ENCODE measurements around the gene TMUB1. TPM values are rescaled to one million over a fixed set of nuclear protein-coding genes. Genes with fewer than 3 reads are reported as not detected.

TMUB1 gene
- total RNA-seq = 10 to 100 TPM; 39.5 to 61.2 (median 42.2) TPM
- polyA plus RNA-seq = 10 to 100 TPM; 36.0 to 53.6 TPM
- total RNA-seq = 39.3 reads per million, percentile 66 among the genes with 10 or more reads in this experiment

GRCh38 chr7:151083071-151083823, at the start of gene TMUB1:
TMUB1 (minus strand) TSS chr7:151083493; CDS start chr7:151082563, 930 bp downstream.
- peaks cover 21 to 55% (median 42%) of the 10 kb centered on the region in 7 donors for H3K4me1 Mint-ChIP-seq
- peak within 1 kb of the TSS; percentile 81 to 97 (median 90) for H3K4me3 Mint-ChIP-seq
- Histone ChIP-seq H3K27me3 (ENCODE audit: control insufficient read depth in 2 of 2, insufficient read depth in 2 of 2, low read length in 2 of 2) (no peaks in the 10 kb centered on the region), H3K36me3 (ENCODE audit: control insufficient read depth in 2 of 3, insufficient read depth in 3 of 3, low read length in 3 of 3) (peaks cover 0 to 6% (median 0%) of the 10 kb centered on the region in 3 experiments), H3K27ac (ENCODE audit: low read depth, low read length) (peak within 1 kb of the TSS; percentile 93), H3K9me3 (ENCODE audit: control insufficient read depth in 2 of 3, low read length in 3 of 3) (no peaks in the 10 kb centered on the region), H3K4me3 (ENCODE audit: low read length) (peak within 1 kb of the TSS; percentile 73), H3K4me1 (ENCODE audit: control insufficient read depth in 2 of 2, insufficient read depth in 2 of 2, low read length in 2 of 2) (peaks cover 48 to 55% of the 10 kb centered on the region in 2 donors)
- POLR2A ChIA-PET = interaction anchor here (0.8 to 3.0 kb wide), 7 partner anchors 12 to 109 kb away, joined by 3 to 14 read pairs (median 4); partner anchors contain the start of genes ABCB8, CDK5 and SLC4A2
- peaks cover 0 to 14% (median 0%) of the 10 kb centered on the region in 5 donors for H3K27me3 Mint-ChIP-seq
- peaks cover 0 to 3% (median 0%) of the 10 kb centered on the region in 11 donors for H3K9me3 Mint-ChIP-seq
- peak; percentile 76 for ATAC-seq
- peaks cover 0 to 8% (median 0%) of the 10 kb centered on the region in 5 donors for H3K36me3 Mint-ChIP-seq
- H3K27ac Mint-ChIP-seq = peak within 1 kb of the TSS; percentile 66 to 98 (median 92)
- CTCF ChIA-PET = interaction anchor here (0.7 to 3.4 kb wide), 2 partner anchors 24 to 61 kb away, joined by 4 to 15 read pairs; partner anchors contain the start of genes CDK5 and SLC4A2
- peak; percentile 73 to 96 (median 83) for DNase-seq
- intact Hi-C loops (cut with micrococcal nuclease) = loop anchor here (1.0 to 10.0 kb wide), 13 partner anchors 70 to 1938 kb away; partner anchors contain the start of genes RHEB (in 2 of the 2), ABCF2 (in 1 of the 2), KMT2C (in 1 of the 2) and ZNF398 (in 1 of the 2)

- Histone ChIP-seq H3K27ac (ENCODE audit: low read depth, low read length) (no peak overlapping the region), H3K27me3 (ENCODE audit: control insufficient read depth in 2 of 2, insufficient read depth in 2 of 2, low read length in 2 of 2) (no peaks in the 10 kb centered on the region), H3K4me3 (ENCODE audit: low read length) (no peak overlapping the region), H3K9me3 (ENCODE audit: control insufficient read depth in 2 of 3, low read length in 3 of 3) (no peaks in the 10 kb centered on the region), H3K36me3 (ENCODE audit: control insufficient read depth in 2 of 3, insufficient read depth in 3 of 3, low read length in 3 of 3) (peaks cover 0 to 60% (median 0%) of the 10 kb centered on the region in 3 experiments), H3K4me1 (ENCODE audit: control insufficient read depth in 2 of 2, insufficient read depth in 2 of 2, low read length in 2 of 2) (no peaks in the 10 kb centered on the region)
- intact Hi-C loops (cut with micrococcal nuclease) = no loop called here
- ATAC-seq (no peak), DNase-seq (no peak)
- H3K27ac Mint-ChIP-seq = no peak overlapping the region
- no peaks in the 10 kb centered on the region for H3K9me3 Mint-ChIP-seq
- H3K36me3 Mint-ChIP-seq = peaks cover 0 to 29% (median 0%) of the 10 kb centered on the region in 5 donors
- H3K4me1 Mint-ChIP-seq = no peaks in the 10 kb centered on the region
- H3K4me3 Mint-ChIP-seq = no peak overlapping the region
- ChIA-PET POLR2A (no interaction called here), CTCF (no interaction called here)
- no peaks in the 10 kb centered on the region for H3K27me3 Mint-ChIP-seq
Measured at GRCh38 chr7:151132461-151133205, 49.3 kb upstream of the TMUB1 start.

GRCh38 chr7:151131592-151132293, 48.5 kb upstream of the TMUB1 start:
- Histone ChIP-seq H3K4me3 (ENCODE audit: low read length) (no peak overlapping the region), H3K36me3 (ENCODE audit: control insufficient read depth in 2 of 3, insufficient read depth in 3 of 3, low read length in 3 of 3) (peaks cover 0 to 60% (median 0%) of the 10 kb centered on the region in 3 experiments), H3K27ac (ENCODE audit: low read depth, low read length) (no peak overlapping the region), H3K27me3 (ENCODE audit: control insufficient read depth in 2 of 2, insufficient read depth in 2 of 2, low read length in 2 of 2) (no peaks in the 10 kb centered on the region), H3K4me1 (ENCODE audit: control insufficient read depth in 2 of 2, insufficient read depth in 2 of 2, low read length in 2 of 2) (no peaks in the 10 kb centered on the region), H3K9me3 (ENCODE audit: control insufficient read depth in 2 of 3, low read length in 3 of 3) (no peaks in the 10 kb centered on the region)
- H3K4me3 Mint-ChIP-seq = no peak overlapping the region
- intact Hi-C loops (cut with micrococcal nuclease) = no loop called here
- no peaks in the 10 kb centered on the region for H3K4me1 Mint-ChIP-seq
- H3K27me3 Mint-ChIP-seq = no peaks in the 10 kb centered on the region
- DNase-seq = no peak
- ChIA-PET POLR2A (interaction anchor here (0.7 kb wide), 1 partner anchor 154 kb away, joined by 3 read pairs; no protein-coding TSS in a partner anchor), CTCF (no interaction called here)
- H3K36me3 Mint-ChIP-seq = peaks cover 0 to 29% (median 0%) of the 10 kb centered on the region in 5 donors
- H3K27ac Mint-ChIP-seq = no peak overlapping the region
- ATAC-seq = no peak
- no peaks in the 10 kb centered on the region for H3K9me3 Mint-ChIP-seq

- H3K27me3 Mint-ChIP-seq = no peaks in the 10 kb centered on the region
- Histone ChIP-seq H3K27ac (ENCODE audit: low read depth, low read length) (no peak overlapping the region), H3K9me3 (ENCODE audit: control insufficient read depth in 2 of 3, low read length in 3 of 3) (no peaks in the 10 kb centered on the region), H3K27me3 (ENCODE audit: control insufficient read depth in 2 of 2, insufficient read depth in 2 of 2, low read length in 2 of 2) (no peaks in the 10 kb centered on the region), H3K36me3 (ENCODE audit: control insufficient read depth in 2 of 3, insufficient read depth in 3 of 3, low read length in 3 of 3) (peaks cover 0 to 60% (median 0%) of the 10 kb centered on the region in 3 experiments), H3K4me3 (ENCODE audit: low read length) (no peak overlapping the region), H3K4me1 (ENCODE audit: control insufficient read depth in 2 of 2, insufficient read depth in 2 of 2, low read length in 2 of 2) (no peaks in the 10 kb centered on the region)
- H3K36me3 Mint-ChIP-seq = peaks cover 0 to 25% (median 0%) of the 10 kb centered on the region in 5 donors
- no peaks in the 10 kb centered on the region for H3K4me1 Mint-ChIP-seq
- H3K4me3 Mint-ChIP-seq = no peak overlapping the region
- intact Hi-C loops (cut with micrococcal nuclease) = no loop called here
- H3K27ac Mint-ChIP-seq = no peak overlapping the region
- ChIA-PET POLR2A (interaction anchor here (0.7 kb wide), 1 partner anchor 153 kb away, joined by 3 read pairs; no protein-coding TSS in a partner anchor), CTCF (no interaction called here)
- no peaks in the 10 kb centered on the region for H3K9me3 Mint-ChIP-seq
- ATAC-seq (no peak), DNase-seq (no peak)
Measured at GRCh38 chr7:151131224-151131591, 47.9 kb upstream of the TMUB1 start.

GRCh38 chr7:151130741-151131157, 47.5 kb upstream of the TMUB1 start:
- Histone ChIP-seq H3K36me3 (ENCODE audit: control insufficient read depth in 2 of 3, insufficient read depth in 3 of 3, low read length in 3 of 3) (peaks cover 0 to 58% (median 0%) of the 10 kb centered on the region in 3 experiments), H3K9me3 (ENCODE audit: control insufficient read depth in 2 of 3, low read length in 3 of 3) (no peaks in the 10 kb centered on the region), H3K4me1 (ENCODE audit: control insufficient read depth in 2 of 2, insufficient read depth in 2 of 2, low read length in 2 of 2) (no peaks in the 10 kb centered on the region), H3K27ac (ENCODE audit: low read depth, low read length) (no peak overlapping the region), H3K27me3 (ENCODE audit: control insufficient read depth in 2 of 2, insufficient read depth in 2 of 2, low read length in 2 of 2) (no peaks in the 10 kb centered on the region), H3K4me3 (ENCODE audit: low read length) (no peak overlapping the region)
- ChIA-PET CTCF (no interaction called here), POLR2A (no interaction called here)
- no peaks in the 10 kb centered on the region for H3K27me3 Mint-ChIP-seq
- no peak overlapping the region for H3K4me3 Mint-ChIP-seq
- no peak for ATAC-seq
- DNase-seq = no peak
- H3K36me3 Mint-ChIP-seq = peaks cover 0 to 23% (median 0%) of the 10 kb centered on the region in 5 donors
- intact Hi-C loops (cut with micrococcal nuclease) = no loop called here
- H3K27ac Mint-ChIP-seq = no peak overlapping the region
- H3K9me3 Mint-ChIP-seq = no peaks in the 10 kb centered on the region
- H3K4me1 Mint-ChIP-seq = no peaks in the 10 kb centered on the region

GRCh38 chr7:151129960-151130591, 46.8 kb upstream of the TMUB1 start:
- Histone ChIP-seq H3K27ac (ENCODE audit: low read depth, low read length) (no peak overlapping the region), H3K4me3 (ENCODE audit: low read length) (no peak overlapping the region), H3K36me3 (ENCODE audit: control insufficient read depth in 2 of 3, insufficient read depth in 3 of 3, low read length in 3 of 3) (peaks cover 0 to 52% (median 0%) of the 10 kb centered on the region in 3 experiments), H3K9me3 (ENCODE audit: control insufficient read depth in 2 of 3, low read length in 3 of 3) (no peaks in the 10 kb centered on the region), H3K4me1 (ENCODE audit: control insufficient read depth in 2 of 2, insufficient read depth in 2 of 2, low read length in 2 of 2) (no peaks in the 10 kb centered on the region), H3K27me3 (ENCODE audit: control insufficient read depth in 2 of 2, insufficient read depth in 2 of 2, low read length in 2 of 2) (no peaks in the 10 kb centered on the region)
- Mint-ChIP-seq H3K27me3 (no peaks in the 10 kb centered on the region), H3K36me3 (peaks cover 0 to 19% (median 0%) of the 10 kb centered on the region in 5 donors), H3K4me3 (no peak overlapping the region), H3K27ac (no peak overlapping the region), H3K4me1 (no peaks in the 10 kb centered on the region), H3K9me3 (no peaks in the 10 kb centered on the region)
- no peak for DNase-seq
- intact Hi-C loops (cut with micrococcal nuclease) = no loop called here
- CTCF ChIA-PET = no interaction called here
- POLR2A ChIA-PET = interaction anchor here (0.6 kb wide), 1 partner anchor 673 kb away, joined by 4 read pairs; no protein-coding TSS in a partner anchor
- ATAC-seq = no peak
